ENCODE results near the gene JPT1.

DNA sequence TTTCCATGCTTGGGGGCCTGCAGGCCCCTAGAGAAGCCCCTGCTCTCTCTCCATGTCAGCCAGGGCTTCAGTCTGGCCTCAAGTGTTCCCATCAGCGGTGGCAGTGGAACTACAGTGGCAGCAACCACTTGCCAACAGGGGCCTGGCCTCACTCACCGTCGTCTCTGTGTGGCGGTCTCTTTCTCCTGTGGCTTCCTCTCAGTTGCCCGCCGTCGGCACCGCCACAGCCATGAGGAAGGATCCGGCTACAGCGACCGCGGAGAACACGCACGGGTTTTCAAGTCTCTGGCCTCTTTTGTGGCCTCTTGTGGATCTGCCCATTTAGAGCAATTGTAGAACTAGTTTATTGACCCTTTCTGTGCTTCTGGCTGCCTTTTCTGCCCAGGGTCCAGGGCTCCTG lies 36.0 kb downstream of the JPT1 start:
- TF ChIP-seq, protein P1, sequence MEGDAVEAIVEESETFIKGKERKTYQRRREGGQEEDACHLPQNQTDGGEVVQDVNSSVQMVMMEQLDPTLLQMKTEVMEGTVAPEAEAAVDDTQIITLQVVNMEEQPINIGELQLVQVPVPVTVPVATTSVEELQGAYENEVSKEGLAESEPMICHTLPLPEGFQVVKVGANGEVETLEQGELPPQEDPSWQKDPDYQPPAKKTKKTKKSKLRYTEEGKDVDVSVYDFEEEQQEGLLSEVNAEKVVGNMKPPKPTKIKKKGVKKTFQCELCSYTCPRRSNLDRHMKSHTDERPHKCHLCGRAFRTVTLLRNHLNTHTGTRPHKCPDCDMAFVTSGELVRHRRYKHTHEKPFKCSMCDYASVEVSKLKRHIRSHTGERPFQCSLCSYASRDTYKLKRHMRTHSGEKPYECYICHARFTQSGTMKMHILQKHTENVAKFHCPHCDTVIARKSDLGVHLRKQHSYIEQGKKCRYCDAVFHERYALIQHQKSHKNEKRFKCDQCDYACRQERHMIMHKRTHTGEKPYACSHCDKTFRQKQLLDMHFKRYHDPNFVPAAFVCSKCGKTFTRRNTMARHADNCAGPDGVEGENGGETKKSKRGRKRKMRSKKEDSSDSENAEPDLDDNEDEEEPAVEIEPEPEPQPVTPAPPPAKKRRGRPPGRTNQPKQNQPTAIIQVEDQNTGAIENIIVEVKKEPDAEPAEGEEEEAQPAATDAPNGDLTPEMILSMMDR (IDR thresholded peaks at IDR 0.05; ENCODE audit: borderline replicate concordance, extremely low read depth, low read length, poor library complexity, severe bottlenecking): no peak
- no peak for TF ChIP-seq EZH2 (IDR thresholded peaks at IDR 0.05; ENCODE audit: borderline replicate concordance, low read depth, low read length, severe bottlenecking)
